ENCODE data around the gene ARMH1.
A peak's percentile ranks its signal among the peaks of the same experiment; 100 is the strongest.

- TF ChIP-seq CHD2 (IDR thresholded peaks at IDR 0.05; ENCODE audit: low read length, partially characterized antibody), result no peak
- TF ChIP-seq, protein P1, sequence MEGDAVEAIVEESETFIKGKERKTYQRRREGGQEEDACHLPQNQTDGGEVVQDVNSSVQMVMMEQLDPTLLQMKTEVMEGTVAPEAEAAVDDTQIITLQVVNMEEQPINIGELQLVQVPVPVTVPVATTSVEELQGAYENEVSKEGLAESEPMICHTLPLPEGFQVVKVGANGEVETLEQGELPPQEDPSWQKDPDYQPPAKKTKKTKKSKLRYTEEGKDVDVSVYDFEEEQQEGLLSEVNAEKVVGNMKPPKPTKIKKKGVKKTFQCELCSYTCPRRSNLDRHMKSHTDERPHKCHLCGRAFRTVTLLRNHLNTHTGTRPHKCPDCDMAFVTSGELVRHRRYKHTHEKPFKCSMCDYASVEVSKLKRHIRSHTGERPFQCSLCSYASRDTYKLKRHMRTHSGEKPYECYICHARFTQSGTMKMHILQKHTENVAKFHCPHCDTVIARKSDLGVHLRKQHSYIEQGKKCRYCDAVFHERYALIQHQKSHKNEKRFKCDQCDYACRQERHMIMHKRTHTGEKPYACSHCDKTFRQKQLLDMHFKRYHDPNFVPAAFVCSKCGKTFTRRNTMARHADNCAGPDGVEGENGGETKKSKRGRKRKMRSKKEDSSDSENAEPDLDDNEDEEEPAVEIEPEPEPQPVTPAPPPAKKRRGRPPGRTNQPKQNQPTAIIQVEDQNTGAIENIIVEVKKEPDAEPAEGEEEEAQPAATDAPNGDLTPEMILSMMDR (IDR thresholded peaks at IDR 0.05), result no peak
- peak; percentile 100 for TF ChIP-seq SIN3A (IDR thresholded peaks at IDR 0.05; ENCODE audit: borderline replicate concordance, low read depth, low read length)
- no peak for TF ChIP-seq RAD21 (IDR thresholded peaks at IDR 0.05; ENCODE audit: low read length)
- no peak for TF ChIP-seq SMC3 (IDR thresholded peaks at IDR 0.05; ENCODE audit: low read depth, low read length)
- peak in 1 of 2 experiments; percentile 43; a peak in 1 of 4 replicates for TF ChIP-seq EP300 (IDR thresholded peaks at IDR 0.05; ENCODE audit: borderline replicate concordance in 1 of 2, low read depth in 1 of 2, low read length in 1 of 2)
- TF ChIP-seq NFIC (IDR thresholded peaks at IDR 0.05; ENCODE audit: borderline replicate concordance), result 0 out of 2 replicates have a peak, but pooled peaks have one; percentile 34
- no peak for TF ChIP-seq RFX5 (IDR thresholded peaks at IDR 0.05; ENCODE audit: low read length)
Observed at GRCh38 chr1:44721485-44722361, 47.2 kb downstream of the ARMH1 start.
